Stimulated activated CD4-positive, alpha-beta T cell treated with anti-CD3 and anti-CD28 coated beads, Interleukin-1b, Interleukin-23, amount 100 ng/mL, for 1 hour (primary cell): ENCODE data around the gene FST.

Experiments used
- DNase-seq, 2 donors: peaks; one replicate each; pipeline ENCODE4 v3.0.0-alpha.2; 2020; ENCODE audit warnings: low read depth in 2 of 2

FST gene

DNA sequence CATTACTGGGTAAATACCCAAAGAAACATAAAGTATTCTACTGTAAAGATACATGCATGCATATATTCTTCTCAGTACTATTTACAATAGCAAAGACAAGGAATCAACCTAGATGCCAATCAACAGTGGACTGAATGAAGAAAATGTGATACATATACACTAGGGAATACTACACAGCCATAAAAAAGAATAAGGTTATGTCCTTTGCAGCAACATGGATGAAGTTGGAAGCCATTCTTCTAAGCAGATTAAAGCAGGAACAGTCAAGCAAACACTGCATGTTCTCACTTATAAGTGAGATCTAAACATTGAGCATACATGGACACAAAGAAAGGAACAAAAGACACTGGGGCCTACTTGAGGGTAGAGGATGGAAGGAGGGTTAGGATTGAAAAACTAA is 40.4 kb downstream of the FST start:
- DNase-seq, result no peak
